Measurements from ENCODE around the gene IL10RB. TPM values are rescaled to one million over a fixed set of nuclear protein-coding genes. Genes with fewer than 3 reads are reported as not detected.

The IL10RB gene
- total RNA-seq (2022; extraction: Qiagen RNA extraction) = 16.6 to 18.6 TPM (median 18.0 TPM) in 5 replicates

DNA sequence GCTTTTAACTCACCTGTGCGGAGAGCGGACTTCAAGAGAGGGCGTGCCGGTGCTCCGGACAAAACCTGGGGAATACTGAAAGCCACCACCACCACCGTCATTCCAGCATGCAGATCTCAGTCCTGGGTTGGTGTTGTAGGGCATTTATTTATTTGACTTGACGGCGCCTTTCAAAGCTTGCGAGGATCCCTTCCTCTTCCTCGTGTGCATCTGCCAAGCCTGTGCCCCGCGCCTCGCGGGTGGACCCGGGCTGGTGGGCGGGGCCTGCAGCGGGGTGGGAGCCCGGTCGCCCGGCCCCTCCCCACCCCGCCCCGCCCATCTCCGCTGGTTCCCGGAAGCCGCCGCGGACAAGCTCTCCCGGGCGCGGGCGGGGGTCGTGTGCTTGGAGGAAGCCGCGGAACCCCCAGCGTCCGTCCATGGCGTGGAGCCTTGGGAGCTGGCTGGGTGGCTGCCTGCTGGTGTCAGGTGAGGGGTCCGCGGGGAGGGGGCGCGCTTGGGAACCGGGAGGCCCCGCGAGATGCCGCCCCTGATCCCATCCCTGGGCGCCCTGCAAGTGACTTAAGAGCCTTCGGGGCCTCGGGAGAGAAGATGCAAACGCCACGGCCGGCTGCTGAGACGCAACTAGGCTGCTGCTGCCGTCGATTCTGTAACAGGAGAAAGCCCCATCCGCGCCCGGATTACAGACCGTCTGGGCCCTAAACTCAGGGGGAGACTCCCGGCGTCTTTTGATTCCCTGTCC is at the start of gene IL10RB:
TSS of gene IL10RB (plus strand) at position 318 of the 739 bp plus-strand sequence. CDS start at position 417, 99 bp downstream.

DNA sequence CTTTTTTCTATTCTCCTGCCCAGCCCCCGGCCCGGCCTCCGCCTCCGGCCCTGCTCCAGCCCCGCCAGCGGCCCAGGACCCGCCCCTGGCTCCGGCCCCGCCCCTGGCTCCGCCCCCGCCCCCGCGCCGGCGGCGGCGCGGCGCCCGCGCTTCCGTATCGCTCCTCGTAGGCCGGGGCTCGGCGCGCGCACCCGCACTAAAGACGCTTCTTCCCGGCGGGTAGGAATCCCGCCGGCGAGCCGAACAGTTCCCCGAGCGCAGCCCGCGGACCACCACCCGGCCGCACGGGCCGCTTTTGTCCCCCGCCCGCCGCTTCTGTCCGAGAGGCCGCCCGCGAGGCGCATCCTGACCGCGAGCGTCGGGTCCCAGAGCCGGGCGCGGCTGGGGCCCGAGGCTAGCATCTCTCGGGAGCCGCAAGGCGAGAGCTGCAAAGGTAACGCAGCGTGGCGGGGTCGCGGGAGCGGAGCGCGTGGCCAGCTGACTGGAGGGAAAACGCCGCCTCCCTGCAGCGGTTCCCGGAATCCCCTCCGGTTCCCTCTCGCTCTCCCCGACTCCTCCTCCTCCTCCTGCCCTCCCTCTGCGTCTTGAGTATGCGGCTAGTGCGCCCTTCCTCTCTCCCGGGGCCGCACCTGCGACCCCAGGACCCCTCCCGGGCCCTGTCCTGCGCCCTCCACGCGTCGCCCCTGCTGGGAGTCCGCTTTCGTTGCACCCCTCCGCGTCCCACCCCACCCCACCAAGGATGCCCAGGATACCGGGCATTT is 36.2 kb upstream of the IL10RB start, which contains the start of gene IFNAR2:
TSS of gene IFNAR2 (plus strand) at position 155 of the 761 bp plus-strand sequence. CDS start 11,985 bp downstream, outside the sequence.

DNA sequence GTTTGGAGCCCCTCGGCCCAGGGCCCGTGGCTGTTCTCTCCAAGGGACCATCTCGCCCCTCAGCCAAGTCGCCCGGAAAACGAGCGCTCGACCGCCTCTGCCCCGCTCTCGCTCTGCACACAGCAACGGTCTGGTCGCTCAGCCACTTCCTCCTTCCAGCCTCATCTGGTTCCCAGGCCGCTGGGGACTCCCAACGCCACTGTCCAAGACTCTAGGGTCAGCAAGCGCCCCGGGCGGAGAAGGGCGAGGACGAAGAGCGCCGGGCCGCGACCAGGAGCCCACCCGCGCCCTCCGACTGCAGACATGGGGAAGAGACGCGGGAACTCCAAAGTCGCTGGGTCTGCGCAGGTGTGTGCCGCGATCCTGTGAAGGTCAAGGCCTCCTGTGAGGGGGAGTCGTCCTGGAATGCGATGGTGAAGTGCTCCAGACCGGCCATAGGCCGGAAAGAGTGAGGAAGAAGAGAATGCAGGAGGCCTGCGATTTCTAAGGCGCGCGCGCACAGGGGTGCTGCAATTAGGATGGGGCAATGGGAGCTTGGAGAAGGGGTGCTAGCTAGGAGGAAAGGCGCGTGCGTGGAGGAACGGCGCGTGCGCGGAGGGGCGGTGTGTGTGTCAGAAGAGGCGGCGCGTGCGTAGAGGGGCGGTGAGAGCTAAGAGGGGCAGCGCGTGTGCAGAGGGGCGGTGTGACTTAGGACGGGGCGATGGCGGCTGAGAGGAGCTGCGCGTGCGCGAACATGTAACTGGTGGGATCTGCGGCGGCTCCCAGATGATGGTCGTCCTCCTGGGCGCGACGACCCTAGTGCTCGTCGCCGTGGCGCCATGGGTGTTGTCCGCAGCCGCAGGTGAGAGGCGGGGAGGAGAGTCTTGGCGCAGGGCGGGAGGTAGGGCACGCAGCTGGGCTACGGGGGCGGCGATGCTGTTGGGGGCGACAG is 58.4 kb downstream of the IL10RB start, which contains the start of gene IFNAR1:
TSS of gene IFNAR1 (plus strand) at position 680 of the 931 bp plus-strand sequence. CDS start at position 766, 86 bp downstream.

Other genes with a start within 250 kb of the IL10RB start
- not detected in 5 replicates for gene OLIG2, start 240.4 kb upstream of the IL10RB start, total RNA-seq (2022; extraction: Qiagen RNA extraction)
- not detected in 5 replicates for gene OLIG1, start 196.2 kb upstream of the IL10RB start, total RNA-seq (2022; extraction: Qiagen RNA extraction)
- gene IFNAR2, start 36.4 kb upstream of the IL10RB start, total RNA-seq (2022; extraction: Qiagen RNA extraction) = 11.6 to 16.9 TPM (median 14.0 TPM) in 5 replicates
- 10.9 to 21.9 TPM (median 18.8 TPM) in 5 replicates for gene IFNAR1, start 58.6 kb downstream of the IL10RB start, total RNA-seq (2022; extraction: Qiagen RNA extraction)
- gene IFNGR2, start 137.0 kb downstream of the IL10RB start, total RNA-seq (2022; extraction: Qiagen RNA extraction) = 53.3 to 57.0 TPM (median 53.9 TPM) in 5 replicates
- 9.6 to 11.1 TPM (median 9.7 TPM) in 5 replicates for gene TMEM50B, start 213.6 kb downstream of the IL10RB start, total RNA-seq (2022; extraction: Qiagen RNA extraction)
- gene DNAJC28, start 225.3 kb downstream of the IL10RB start, total RNA-seq (2022; extraction: Qiagen RNA extraction) = 0.29 to 0.42 TPM (median 0.34 TPM) in 5 replicates